Heart left ventricle (tissue), 16 donors: ENCODE measurements around the gene USP10. TPM values are rescaled to one million over a fixed set of nuclear protein-coding genes. Genes with fewer than 3 reads are reported as not detected.
A peak's percentile ranks its signal among the peaks of the same experiment; 100 is the strongest.

Source experiments
- ATAC-seq, 4 donors: fragments of 200-7000 bp; cut with Tn5 transposase; one replicate each; pipeline ENCODE4 v1.9.1; 2020 to 2022; ENCODE audit warnings: moderate library complexity in 4 of 4, mild to moderate bottlenecking in 3 of 4, moderate number of reproducible peaks in 1 of 4
- DNase-seq, 5 donors: peaks; one replicate each; pipeline ENCODE4 v3.0.0-alpha.2; 2020
- H3K27ac ChIP-seq, 12 donors: fragments of 200-600 bp; sonication (generic) in 4 of 12; one replicate each; pipeline versions ENCODE4 v1.5.0 to v1.8.0; 2016 to 2022; ENCODE audit warnings: mild to moderate bottlenecking in 2 of 12
- H3K27me3 ChIP-seq, 9 donors: fragments of 200-600 bp; sonication (generic) in 2 of 9; one replicate each; pipeline versions ENCODE4 v1.5.1 to v1.8.0; 2016 to 2022; ENCODE audit warnings: mild to moderate bottlenecking in 3 of 9
- H3K36me3 ChIP-seq, 9 donors: fragments of 200-600 bp; sonication (generic) in 2 of 9; one replicate each; pipeline versions ENCODE4 v1.5.0 to v1.8.0; 2018 to 2022; ENCODE audit warnings: mild to moderate bottlenecking in 2 of 9
- H3K4me1 ChIP-seq, 12 donors: fragments of 200-600 bp; sonication (generic) in 4 of 12; one replicate each; pipeline versions ENCODE4 v1.5.0 to v1.8.0; 2016 to 2022; ENCODE audit warnings: mild to moderate bottlenecking in 3 of 12
- H3K4me3 ChIP-seq, 12 donors: fragments of 200-600 bp; sonication (generic) in 4 of 12; one replicate each; pipeline versions ENCODE4 v1.5.0 to v1.8.0; 2017 to 2022; ENCODE audit warnings: mild to moderate bottlenecking in 9 of 12, moderate library complexity in 4 of 12
- H3K9me3 ChIP-seq, 12 donors: fragments of 200-600 bp; sonication (generic) in 4 of 12; one replicate each; pipeline versions ENCODE4 v1.5.0 to v1.8.0; 2016 to 2022; ENCODE audit warnings: mild to moderate bottlenecking in 1 of 12
- CTCF ChIP-seq, 12 donors: fragments of 200-600 bp; sonication (generic) in 4 of 12; IDR thresholded peaks; one replicate each; pipeline versions ENCODE4 v1.5.0 to v1.8.0; 2018 to 2022; ENCODE audit warnings: antibody characterized with exemption in 12 of 12, mild to moderate bottlenecking in 5 of 12
- POLR2A ChIP-seq, 2 donors: fragments of 450-650 bp; IDR thresholded peaks; one replicate each; pipeline ENCODE4 v1.6.1; 2017; ENCODE audit warnings: antibody characterized with exemption in 2 of 2, mild to moderate bottlenecking in 2 of 2, moderate library complexity in 2 of 2
- WGBS, 4 donors: extraction: QIAGEN DNeasy Blood & Tissue Kit in 2 of 4; methylation state at CpG; one replicate each; pipeline versions ENCODE4 v1.1.5 to v1.1.7; 2013 to 2018; 5-methylcytosine and 5-hydroxymethylcytosine counted together
- intact Hi-C, 10 donors: fragments of 100-400 bp; cut with DNase I; formaldehyde crosslinking; loops; one replicate each; pipeline versions ENCODE4 v1.11.1 to v1.14.2; 2022
- polyA plus RNA-seq, 2 donors: library from polyadenylated mRNA; stranded (reverse); fragments of 200-250 nt; gene quantifications; one replicate each; pipeline ENCODE4 v1.2.3, GENCODE V29; 2013
- total RNA-seq, 9 donors: library from RNA; depleted of rRNA in 2 of 9; stranded (reverse); fragments of >200 nt in 2 of 9; fragmentation: NEBNext Ultra II Directional in 3 of 9; extraction: Animal tissue kit (Norgen Biotek cat#: 25700) in 3 of 9; gene quantifications; one replicate each; pipeline versions ENCODE4 v1.1.0 to v1.2.4, GENCODE V29; 2016 to 2023
- donor health status: ischemic (EF 13 %, LVEDD 7.1; RV severe dilation, severe dysfunction).
- donor health status: healthy with polysubstance abuse.
- donor health status: DM: no; HTN: yes; CAD: no.
- donor health status: DM: no; HTN: no; CAD: no.
- donor health status: ischemic (EF 25% LVEDD 6.9; RV normal size, moderate dysfunction).
- donor health status: ischemic (EF 25% LVEDD 5.7; RV mildly dilated, moderate dysfunction).
- donor health status: healthy.
- donor health status: DM: yes; HTN: yes; CAD: no.
- donor health status: ischemic (EF 35%, LVEDD 5.7; RV mildly dilated, moderate dysfunction).
- donor health status: nonischemic (EF 11% LVEDD 7.7; RV severe dilation, severe dysfunction).
- donor health status: DM: yes; HTN: yes; CAD: no.
- donor health status: PGD.
- donor health status: ischemic (EF 29% LVEDD 5.4; RV normal size, mild dysfunction).
- donor health status: nonischemic (EF 23%, LVEDD 6.1; RV moderate dilation, normal function).

The USP10 gene
- total and polyA plus RNA-seq, 11 donors, result 17.8 to 73.5 (median 61.6) TPM

GRCh38 chr16:84754353-84754856, 54.6 kb downstream of the USP10 start:
- ATAC-seq (peak in 3 of 4 donors; percentile 75 to 82 (median 78)), DNase-seq (peak in 3 of 5 donors; percentile 46 to 62 (median 60))
- Histone ChIP-seq H3K4me1 (peaks cover 0 to 66% (median 16%) of the 10 kb centered on the region in 12 donors), H3K4me3 (no peak overlapping the region), H3K27me3 (no peaks in the 10 kb centered on the region), H3K36me3 (peaks cover 0 to 12% (median 0%) of the 10 kb centered on the region in 9 donors), H3K9me3 (no peaks in the 10 kb centered on the region), H3K27ac (peak overlapping the region in 1 of 12 donors; percentile 54)
- intact Hi-C loops, result loop anchor here (1.0 to 10.0 kb wide), 8 partner anchors 70 to 330 kb away; no protein-coding TSS in a partner anchor
- WGBS, 4 donors, result 9 to 13% (median 11%) methylated on average over 12 of the region's 12 CpGs
- TF ChIP-seq CTCF (IDR thresholded peaks at IDR 0.05), result peak; percentile 75 to 90 (median 84)
- TF ChIP-seq POLR2A (IDR thresholded peaks at IDR 0.05), result no peak

- Histone ChIP-seq H3K4me3 (no peak overlapping the region), H3K4me1 (peaks cover 0 to 59% (median 14%) of the 10 kb centered on the region in 12 donors), H3K27me3 (no peaks in the 10 kb centered on the region), H3K27ac (peak overlapping the region in 1 of 12 donors; percentile 54), H3K9me3 (no peaks in the 10 kb centered on the region), H3K36me3 (peaks cover 0 to 17% (median 6%) of the 10 kb centered on the region in 9 donors)
- intact Hi-C loops, result loop anchor here (1.0 to 10.0 kb wide), 9 partner anchors 70 to 330 kb away; no protein-coding TSS in a partner anchor
- ATAC-seq, result no peak
- TF ChIP-seq CTCF (IDR thresholded peaks at IDR 0.05) (no peak), POLR2A (IDR thresholded peaks at IDR 0.05) (no peak)
- no peak for DNase-seq
- 85 to 89% (median 88%) methylated on average over 17 of the region's 17 CpGs for WGBS, 4 donors
These were observed 55.3 kb downstream of the USP10 start for GRCh38 chr16:84754956-84755672.

- intact Hi-C loops, result loop anchor here in 6 of 10 donors (2.0 to 10.0 kb wide), 5 partner anchors 68 to 328 kb away; no protein-coding TSS in a partner anchor
- Histone ChIP-seq H3K27me3 (no peaks in the 10 kb centered on the region), H3K9me3 (no peaks in the 10 kb centered on the region), H3K4me3 (no peak overlapping the region), H3K4me1 (peaks cover 0 to 42% (median 11%) of the 10 kb centered on the region in 12 donors), H3K27ac (no peak overlapping the region), H3K36me3 (peaks cover 0 to 35% (median 22%) of the 10 kb centered on the region in 9 donors)
- 47 to 93% (median 50%) methylated on average over 2 of the region's 2 CpGs for WGBS, 4 donors
- ATAC-seq (no peak), DNase-seq (no peak)
- TF ChIP-seq POLR2A (IDR thresholded peaks at IDR 0.05), result no peak
- no peak for TF ChIP-seq CTCF (IDR thresholded peaks at IDR 0.05)
These were observed 57.0 kb downstream of the USP10 start for GRCh38 chr16:84756830-84757229.

GRCh38 chr16:84758627-84759026, 58.8 kb downstream of the USP10 start:
- H3K4me1 ChIP-seq, result peaks cover 0 to 26% (median 11%) of the 10 kb centered on the region in 12 donors
- no peaks in the 10 kb centered on the region for H3K9me3 ChIP-seq
- DNase-seq (peak in 1 of 5 donors; percentile 41), ATAC-seq (peak in 2 of 4 donors; percentile 33 to 44)
- peaks cover 0 to 53% (median 39%) of the 10 kb centered on the region in 9 donors for H3K36me3 ChIP-seq
- H3K27ac ChIP-seq, result no peak overlapping the region
- no peak overlapping the region for H3K4me3 ChIP-seq
- intact Hi-C loops, result loop anchor here in 5 of 10 donors (5.0 to 10.0 kb wide), 4 partner anchors 66 to 326 kb away; no protein-coding TSS in a partner anchor
- WGBS, 4 donors, result 71 to 79% (median 75%) methylated on average over 7 of the region's 7 CpGs
- TF ChIP-seq POLR2A (IDR thresholded peaks at IDR 0.05) (no peak), CTCF (IDR thresholded peaks at IDR 0.05) (no peak)
- H3K27me3 ChIP-seq, result no peaks in the 10 kb centered on the region
